Inferior parietal cortex (tissue), 1 donor: ENCODE data around the gene ARPC5L.

Experiments used
- DNase-seq: peaks from one replicate; pipeline ENCODE4 v3.0.0-alpha.2; 2016; ENCODE audit errors: extremely low spot score

The ARPC5L gene

GRCh38 chr9:124868511-124869465 is 6.9 kb downstream of the ARPC5L start:
- peak; percentile 86 for DNase-seq

GRCh38 chr9:124869466-124869985 is 7.6 kb downstream of the ARPC5L start:
- DNase-seq = no peak

GRCh38 chr9:124869986-124870560 is 8.1 kb downstream of the ARPC5L start:
- no peak for DNase-seq

GRCh38 chr9:124870723-124871122 is 8.8 kb downstream of the ARPC5L start:
- no peak for DNase-seq

GRCh38 chr9:124871156-124871561 is 9.2 kb downstream of the ARPC5L start:
- no peak for DNase-seq

GRCh38 chr9:124873664-124874063 is 11.7 kb downstream of the ARPC5L start:
- DNase-seq = no peak

- no peak for DNase-seq
These were observed 13.6 kb downstream of the ARPC5L start for GRCh38 chr9:124875501-124875900.

- no peak for DNase-seq
These were observed 15.3 kb downstream of the ARPC5L start for GRCh38 chr9:124877021-124877782.

- no peak for DNase-seq
These were observed 16.1 kb downstream of the ARPC5L start for GRCh38 chr9:124878021-124878420.

- DNase-seq = no peak
These were observed 16.6 kb downstream of the ARPC5L start for GRCh38 chr9:124878518-124878917.

- no peak for DNase-seq
These were observed 17.3 kb downstream of the ARPC5L start for GRCh38 chr9:124879226-124879625.

GRCh38 chr9:124880501-124880900 is 18.6 kb downstream of the ARPC5L start:
- no peak for DNase-seq

GRCh38 chr9:124881138-124881743 is 19.3 kb downstream of the ARPC5L start:
- DNase-seq = no peak

- DNase-seq = no peak
These were observed 20.3 kb downstream of the ARPC5L start for GRCh38 chr9:124882231-124882630.

- no peak for DNase-seq
These were observed 22.4 kb downstream of the ARPC5L start for GRCh38 chr9:124884376-124884775.

GRCh38 chr9:124885551-124885950 is 23.6 kb downstream of the ARPC5L start:
- no peak for DNase-seq

- DNase-seq = no peak
These were observed 24.5 kb downstream of the ARPC5L start for GRCh38 chr9:124886461-124886860.

GRCh38 chr9:124886866-124887492 is 25.0 kb downstream of the ARPC5L start:
- no peak for DNase-seq

GRCh38 chr9:124887832-124888231 is 25.9 kb downstream of the ARPC5L start:
- DNase-seq = no peak

GRCh38 chr9:124889006-124889405 is 27.1 kb downstream of the ARPC5L start:
- DNase-seq = no peak

GRCh38 chr9:124890179-124890578 is 28.2 kb downstream of the ARPC5L start:
- no peak for DNase-seq
